HG02588 (cell line): Measurements from ENCODE around the gene SIGLEC8.

ENCODE experiments used
- ATAC-seq: cut with Tn5 transposase; IDR thresholded peaks from one replicate; pipeline ENCODE4 v1.9.1; 2021; ENCODE audit warnings: mild to moderate bottlenecking, moderate library complexity; ENCODE audit not compliant: unreplicated experiment

SIGLEC8 gene

DNA sequence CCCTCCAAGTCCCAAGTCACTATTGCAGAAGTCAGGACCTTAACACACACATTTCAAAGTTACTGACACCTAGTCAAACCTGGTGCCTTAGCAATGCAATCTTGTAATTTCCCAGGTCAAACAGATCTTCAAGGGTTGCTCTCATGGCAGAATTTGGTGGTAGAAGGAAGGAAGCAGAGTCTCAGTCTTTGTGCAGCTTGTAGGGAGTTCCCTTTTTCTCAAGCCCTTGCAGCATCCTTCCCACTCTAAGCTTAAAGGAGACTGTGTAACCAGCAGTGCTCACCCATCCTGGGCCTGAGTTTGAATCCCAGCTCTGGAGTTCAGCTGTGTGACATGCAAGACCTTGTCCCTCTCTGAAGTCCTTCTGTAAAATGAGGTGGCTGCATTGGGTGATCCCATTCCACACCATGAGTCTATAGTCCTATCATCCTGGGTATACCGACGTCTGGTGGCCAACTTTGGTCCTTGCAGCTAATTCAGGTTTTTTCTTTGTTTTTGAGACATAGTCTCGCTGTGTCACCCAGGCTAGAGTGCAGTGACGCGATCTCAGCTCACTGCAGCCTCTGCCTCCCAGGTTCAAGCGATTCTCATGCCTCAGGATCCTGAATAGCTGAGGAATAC, 50.6 kb downstream of the SIGLEC8 start:
- ATAC-seq = no peak

DNA sequence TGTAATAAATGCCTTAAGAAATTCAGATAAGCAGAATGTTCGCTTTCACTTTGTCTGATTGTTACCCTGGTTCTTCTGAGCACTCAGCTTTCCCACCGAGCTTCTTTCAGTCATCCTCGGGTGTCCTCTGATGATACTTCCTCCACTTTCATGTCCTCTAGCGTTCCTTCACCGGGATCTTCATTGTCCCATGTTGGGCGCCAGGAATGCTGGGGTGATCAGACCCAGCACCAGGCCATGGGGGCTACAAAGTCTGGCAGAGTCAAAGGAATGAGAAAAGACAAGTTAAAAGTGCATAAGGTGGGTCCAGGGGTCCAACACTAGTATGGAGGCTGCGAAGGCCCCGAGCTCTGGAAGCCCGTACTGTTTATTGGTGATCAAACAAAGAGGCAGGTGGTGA, 56.1 kb downstream of the SIGLEC8 start:
- ATAC-seq = no peak
